Breast epithelium (tissue), 3 donors: ENCODE data around the gene STIM2.

Experiments used
- CTCF ChIP-seq, 3 donors: fragments of 450-650 bp; IDR thresholded peaks; one replicate each; pipeline ENCODE4 v1.5.1; 2016 to 2017; ENCODE audit warnings: antibody characterized with exemption in 3 of 3, mild to moderate bottlenecking in 3 of 3, moderate library complexity in 3 of 3
- POLR2A ChIP-seq: fragments of 450-650 bp; IDR thresholded peaks from one replicate; pipeline ENCODE4 v1.6.1; 2016; ENCODE audit warnings: antibody characterized with exemption, mild to moderate bottlenecking, moderate library complexity

DNA sequence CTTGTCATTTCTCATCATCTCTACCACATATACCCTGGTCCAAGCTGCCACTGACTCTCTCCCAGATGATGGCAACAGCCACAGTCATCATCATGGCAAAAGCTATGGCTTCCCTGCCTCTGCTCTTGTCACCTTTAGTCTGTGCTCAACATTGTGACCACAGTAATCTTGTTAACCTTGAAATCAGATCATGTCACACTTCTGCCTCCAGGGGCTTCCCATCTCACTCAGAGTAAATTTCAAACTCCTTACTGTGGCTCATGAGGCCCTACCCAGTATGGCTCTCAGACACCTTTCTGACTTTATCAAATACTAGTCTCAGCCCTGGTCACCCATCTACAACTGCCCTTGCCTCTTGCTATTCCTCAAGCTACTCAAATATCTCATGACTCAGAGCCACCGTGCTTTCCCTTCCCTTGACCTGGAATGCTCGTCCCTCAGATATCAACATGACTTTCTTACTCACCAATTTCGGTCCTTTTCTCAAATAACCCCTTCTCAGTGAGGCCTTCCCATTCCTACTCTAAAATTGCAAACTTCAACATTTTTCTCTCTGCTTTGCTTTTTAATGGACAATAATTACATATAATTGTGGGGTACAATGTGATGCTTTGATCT lies 41.1 kb upstream of the STIM2 start:
- TF ChIP-seq CTCF (IDR thresholded peaks at IDR 0.05) (no peak), POLR2A (no peak)
